ENCODE data around the gene MAP1B.

DNA sequence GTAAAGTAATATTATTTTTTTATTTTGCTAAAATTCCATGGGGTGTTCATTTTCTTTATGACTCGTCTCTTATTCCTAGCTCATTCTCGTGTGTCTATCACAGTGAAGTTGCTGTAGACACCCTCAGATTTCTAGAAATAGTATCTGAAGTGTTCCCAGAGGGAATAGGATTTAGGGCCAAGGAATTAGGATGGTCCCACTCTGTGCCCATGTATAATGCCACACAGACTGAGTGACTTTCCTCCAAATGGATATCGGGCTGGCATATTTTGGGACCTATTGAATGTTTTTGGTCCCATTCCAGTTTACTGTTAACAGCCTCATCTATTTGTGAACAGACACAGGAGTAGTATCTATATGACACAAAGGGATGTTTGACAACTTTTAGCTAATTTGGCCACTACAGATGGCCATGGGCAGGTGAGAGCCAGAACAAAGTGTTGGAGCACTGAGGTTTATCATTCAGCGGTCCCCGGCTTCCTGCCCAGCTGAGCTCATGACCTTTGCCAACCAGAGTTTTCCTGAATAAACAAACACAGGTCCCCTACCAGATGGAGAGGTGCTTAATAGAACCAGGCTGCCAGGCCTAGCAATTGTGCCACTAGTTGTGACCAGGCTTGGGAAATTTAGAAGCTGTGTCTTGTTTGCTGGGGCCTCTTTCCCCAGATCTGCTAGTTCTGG is 46.9 kb downstream of the MAP1B start:
- TF ChIP-seq CTCF (conservative IDR thresholded peaks at IDR 0.05; ENCODE audit: low read depth, low read length) (no peak), POLR2A (IDR thresholded peaks at IDR 0.05; ENCODE audit: low read depth, low read length) (no peak), MXI1 (IDR thresholded peaks at IDR 0.05; ENCODE audit: borderline replicate concordance, low read depth, low read length) (no peak), CEBPB (IDR thresholded peaks at IDR 0.05; ENCODE audit: low read depth, low read length) (no peak), SMC3 (IDR thresholded peaks at IDR 0.05; ENCODE audit: low read depth, low read length) (no peak), BHLHE40 (IDR thresholded peaks at IDR 0.05; ENCODE audit: low read depth, low read length) (no peak), RCOR1 (IDR thresholded peaks at IDR 0.05; ENCODE audit: insufficient replicate concordance, low read length) (no peak), FOS (IDR thresholded peaks at IDR 0.05; ENCODE audit: low read depth, low read length) (no peak), RFX5 (IDR thresholded peaks at IDR 0.05; ENCODE audit: low read depth, low read length) (no peak), RAD21 (IDR thresholded peaks at IDR 0.05; ENCODE audit: low read length) (no peak), MAZ (IDR thresholded peaks at IDR 0.05; ENCODE audit: borderline replicate concordance, low read depth, low read length) (no peak)
- TF ChIP-seq, protein P1, sequence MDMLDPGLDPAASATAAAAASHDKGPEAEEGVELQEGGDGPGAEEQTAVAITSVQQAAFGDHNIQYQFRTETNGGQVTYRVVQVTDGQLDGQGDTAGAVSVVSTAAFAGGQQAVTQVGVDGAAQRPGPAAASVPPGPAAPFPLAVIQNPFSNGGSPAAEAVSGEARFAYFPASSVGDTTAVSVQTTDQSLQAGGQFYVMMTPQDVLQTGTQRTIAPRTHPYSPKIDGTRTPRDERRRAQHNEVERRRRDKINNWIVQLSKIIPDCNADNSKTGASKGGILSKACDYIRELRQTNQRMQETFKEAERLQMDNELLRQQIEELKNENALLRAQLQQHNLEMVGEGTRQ (IDR thresholded peaks at IDR 0.05; ENCODE audit: low read depth, low read length): no peak
